GM18508 (cell line): ENCODE measurements around the gene HMGN4.

Source experiments
- ATAC-seq: cut with Tn5 transposase; IDR thresholded peaks from one replicate; pipeline ENCODE4 v1.9.1; 2021; ENCODE audit warnings: moderate number of reproducible peaks; ENCODE audit not compliant: insufficient read depth, unreplicated experiment

HMGN4 gene

DNA sequence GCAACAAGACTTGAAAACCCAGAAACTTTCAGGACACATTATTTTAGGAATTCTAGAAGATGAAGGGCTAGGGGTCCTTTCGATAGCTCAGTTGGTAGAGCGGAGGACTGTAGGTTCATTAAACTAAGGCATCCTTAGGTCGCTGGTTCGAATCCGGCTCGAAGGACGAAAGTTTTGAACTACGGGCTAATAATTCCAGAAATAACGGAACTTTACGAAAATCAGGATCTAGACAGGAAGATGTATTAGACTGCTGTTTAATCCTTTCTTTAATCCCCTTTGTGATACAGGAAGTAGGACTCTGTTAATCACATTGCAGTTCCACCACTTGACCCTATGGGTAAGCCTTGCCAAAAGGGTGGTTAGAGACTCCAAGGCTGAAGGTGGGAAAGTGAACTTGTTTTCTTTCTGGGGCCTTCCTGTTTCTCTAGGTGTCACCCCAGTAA lies 37.4 kb downstream of the HMGN4 start:
- no peak for ATAC-seq

DNA sequence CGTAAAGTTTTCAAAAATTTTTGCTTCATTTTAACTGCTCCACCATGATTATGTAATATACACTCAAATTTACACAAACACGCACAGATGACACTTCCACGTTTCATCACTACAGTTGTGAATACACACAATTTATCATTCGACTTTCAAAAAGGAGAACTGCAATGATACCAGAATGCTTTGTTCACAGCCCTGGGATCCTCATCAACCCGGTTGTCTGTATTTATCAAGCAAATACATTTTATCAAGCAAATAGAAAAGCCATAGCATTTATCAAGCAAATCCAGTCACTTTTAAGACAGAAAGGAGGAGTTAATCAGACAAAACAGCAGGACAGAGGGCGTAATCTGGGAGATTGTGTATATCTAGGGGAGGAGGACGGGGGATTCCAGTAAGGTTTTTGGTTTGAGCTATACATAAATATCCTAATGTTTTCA lies 38.3 kb downstream of the HMGN4 start:
- ATAC-seq = no peak

DNA sequence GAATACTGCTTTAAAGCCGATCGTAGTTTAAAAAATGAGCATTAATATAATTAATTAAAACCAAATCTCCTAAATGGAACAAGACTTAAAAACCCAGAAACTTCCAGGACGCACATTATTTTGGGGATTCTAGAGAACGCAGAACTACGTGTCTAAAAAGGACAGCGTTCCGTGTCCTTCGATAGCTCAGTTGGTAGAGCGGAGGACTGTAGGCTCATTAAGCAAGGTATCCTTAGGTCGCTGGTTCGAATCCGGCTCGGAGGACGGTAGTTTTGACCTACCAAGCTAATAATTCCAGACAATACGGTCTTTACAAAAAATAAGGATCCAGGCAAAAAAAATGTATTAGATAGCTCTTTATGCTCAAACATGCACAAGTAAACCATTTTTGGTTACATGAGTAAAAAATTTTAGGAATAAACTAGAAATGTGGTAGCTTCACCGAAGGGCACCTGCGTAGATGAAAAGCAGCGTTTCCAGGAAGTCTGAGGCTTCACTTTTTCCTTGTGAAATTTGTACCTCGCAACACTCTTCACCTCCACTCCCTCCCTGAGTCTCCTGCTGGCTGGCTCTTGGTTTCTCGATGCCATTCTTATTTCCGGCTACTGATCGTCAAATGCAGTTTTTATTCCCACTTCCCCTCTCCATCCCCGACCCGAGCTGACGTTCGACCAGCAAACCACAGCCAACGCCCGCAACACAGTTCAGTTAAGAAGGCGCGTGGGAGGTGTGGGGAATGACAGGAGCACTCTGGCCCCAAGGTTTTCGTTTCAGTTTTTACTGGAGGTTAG lies 39.0 kb downstream of the HMGN4 start:
- ATAC-seq = no peak

DNA sequence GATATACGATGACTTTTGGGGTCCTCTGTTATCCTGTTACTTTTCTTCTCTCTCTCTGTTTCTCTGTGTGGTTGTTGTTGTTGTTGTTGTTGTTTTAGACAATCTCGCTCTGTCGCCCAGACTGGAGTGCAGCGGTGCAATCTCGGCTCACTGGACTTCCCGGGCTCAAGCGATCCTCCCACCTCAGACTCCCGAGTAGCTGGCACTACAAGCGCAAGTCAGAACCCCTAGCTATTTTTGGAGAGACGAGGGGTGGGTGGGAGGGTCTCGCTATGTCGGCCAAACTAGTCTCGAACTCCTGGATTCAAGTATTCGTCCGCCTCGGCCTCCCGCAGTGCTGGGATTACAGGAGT lies 39.5 kb downstream of the HMGN4 start:
- no peak for ATAC-seq

DNA sequence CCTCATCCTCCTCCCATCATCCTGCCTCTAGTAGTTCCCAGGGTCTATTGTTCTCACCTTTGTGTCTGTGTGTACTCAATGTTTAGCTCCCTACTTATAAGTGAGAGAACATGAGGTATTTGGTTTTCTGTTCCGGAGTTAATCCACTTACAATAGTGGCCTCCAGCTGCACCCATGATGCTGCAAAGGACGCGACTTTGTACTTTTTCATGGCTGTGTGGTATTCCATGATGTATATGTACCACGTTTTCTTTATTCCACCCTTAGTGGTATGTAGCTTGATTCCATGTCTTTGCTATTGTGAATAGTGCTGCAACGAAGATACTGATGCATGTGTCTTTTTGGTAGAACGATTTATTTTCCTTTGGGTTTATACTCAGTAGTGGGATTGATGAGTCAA lies 40.1 kb downstream of the HMGN4 start:
- ATAC-seq = no peak

DNA sequence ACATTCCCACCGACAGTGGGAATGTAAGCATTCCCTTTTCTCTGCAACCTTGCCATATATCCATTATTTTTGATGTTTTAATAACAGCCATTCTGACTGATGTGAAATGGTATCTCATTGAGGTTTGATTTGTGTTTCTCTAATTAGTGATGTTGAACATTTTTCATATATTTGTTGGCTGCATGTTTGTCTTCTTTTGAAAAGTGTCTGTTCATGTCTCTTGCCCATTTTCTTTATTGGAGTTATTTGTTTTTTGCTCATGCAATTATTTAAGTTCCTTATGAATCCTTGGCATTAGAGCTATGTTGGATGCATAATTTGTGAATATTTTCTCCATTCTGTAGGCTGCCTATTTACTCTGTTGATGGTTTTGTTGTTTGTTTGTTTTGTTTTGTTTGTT lies 40.6 kb downstream of the HMGN4 start:
- no peak for ATAC-seq

DNA sequence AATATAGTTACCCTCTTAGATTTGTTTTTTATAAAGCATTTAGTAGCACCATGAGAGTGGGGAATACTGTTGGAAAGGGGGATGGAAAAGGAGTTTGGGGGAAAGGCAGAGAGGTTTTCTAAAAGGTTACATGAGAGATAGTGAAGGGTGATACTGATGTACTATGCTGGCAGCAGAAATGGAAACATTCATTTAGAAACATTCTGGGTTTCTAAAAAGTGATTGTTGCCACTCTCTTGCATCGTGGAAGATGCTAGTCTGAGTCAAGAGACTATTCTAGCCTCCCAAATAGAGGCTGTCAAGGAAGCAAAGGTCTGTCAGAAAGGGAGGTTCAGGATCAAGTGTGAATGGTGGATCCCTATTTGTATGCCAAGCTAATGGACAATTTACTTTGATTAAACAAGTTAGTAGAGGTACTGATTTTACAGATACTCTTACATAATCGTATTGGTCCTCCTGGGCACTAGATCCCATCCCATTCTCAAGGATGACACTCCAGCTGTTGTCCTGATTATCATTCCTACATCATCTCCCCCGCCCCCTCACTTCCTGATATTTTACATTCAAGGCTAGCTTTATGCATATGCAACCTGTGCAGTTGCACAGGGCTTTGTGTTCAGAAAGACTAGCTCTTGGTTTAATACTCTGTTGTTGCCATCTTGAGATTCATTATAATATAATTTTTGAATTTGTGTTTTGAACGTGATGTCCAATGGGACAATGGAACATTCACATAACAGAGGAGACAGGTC lies 43.2 kb downstream of the HMGN4 start:
- no peak for ATAC-seq

DNA sequence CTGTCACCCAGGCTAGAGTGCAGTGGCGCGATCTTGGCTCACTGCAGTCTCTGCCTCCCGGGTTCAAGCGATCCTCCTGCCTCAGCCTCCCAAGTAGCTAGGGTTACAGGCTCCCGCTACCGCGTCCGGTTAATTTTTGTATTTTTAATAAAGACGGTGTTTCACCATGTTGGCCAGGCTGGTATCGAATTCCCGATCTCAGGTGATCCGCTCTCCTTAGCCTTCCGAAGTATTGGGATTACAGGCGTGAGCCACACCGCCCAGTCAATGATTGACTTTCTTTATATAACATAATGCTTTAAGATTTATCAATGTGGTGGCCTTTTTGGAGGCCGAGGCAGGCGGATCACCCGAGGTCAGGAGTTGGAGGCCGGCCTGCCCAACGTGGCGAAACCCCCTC lies 50.8 kb downstream of the HMGN4 start:
- no peak for ATAC-seq

DNA sequence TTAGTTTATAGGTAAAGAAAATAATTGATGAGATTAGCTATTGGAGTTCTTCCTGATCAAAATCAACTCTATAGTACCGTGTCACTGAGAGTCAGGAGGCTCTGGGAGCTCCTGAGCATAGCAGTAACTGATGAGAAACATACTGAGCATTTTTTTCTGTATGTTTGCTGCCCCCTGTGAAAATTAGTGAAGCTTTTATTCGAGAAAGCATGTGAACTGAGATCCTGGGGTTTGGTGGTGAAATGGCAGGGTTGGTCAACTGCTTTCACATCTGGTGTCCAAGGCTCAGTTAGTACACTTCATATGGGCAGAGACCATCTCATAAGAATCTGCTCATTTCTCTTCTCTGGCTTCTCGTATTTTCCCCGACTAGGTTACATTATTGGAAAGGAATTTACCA lies 54.5 kb downstream of the HMGN4 start:
- ATAC-seq = no peak

DNA sequence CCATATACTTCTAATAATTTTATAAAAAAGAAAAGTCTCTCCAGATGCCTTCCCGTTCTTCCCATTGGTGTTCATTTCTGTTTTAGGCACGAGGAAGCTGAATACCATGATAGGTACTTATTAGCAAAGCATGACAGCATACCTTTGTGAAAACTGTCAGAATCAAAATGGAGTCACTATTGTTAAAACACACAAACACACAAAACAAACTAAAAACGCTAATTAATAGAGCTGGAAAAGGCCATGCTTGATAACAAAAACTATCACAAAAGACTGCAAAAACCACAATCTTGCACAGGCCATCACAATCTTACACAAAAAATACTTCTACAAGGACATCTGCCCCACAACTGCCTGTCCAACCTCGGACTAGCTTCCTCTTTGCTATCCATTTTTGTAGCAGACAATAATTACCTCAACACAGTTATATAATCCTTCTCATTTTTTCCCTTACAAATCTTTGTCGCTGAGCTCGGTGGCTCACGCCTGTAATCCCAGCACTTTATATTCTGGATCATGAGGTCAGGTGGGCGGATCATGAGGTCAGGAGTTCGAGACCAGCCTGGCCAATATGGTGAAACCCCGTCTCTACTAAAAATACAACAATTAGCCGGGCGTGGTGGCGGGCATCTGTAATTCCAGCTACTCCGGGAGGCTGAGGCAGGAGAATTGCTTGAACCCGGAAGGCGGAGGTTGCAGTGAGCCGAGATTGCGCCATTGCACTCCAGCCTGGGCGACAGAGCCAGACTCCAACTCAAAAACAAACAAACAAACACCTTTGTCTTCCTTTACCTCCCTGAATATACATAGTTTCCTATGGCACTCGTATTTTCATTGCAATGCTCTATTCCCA lies 55.3 kb downstream of the HMGN4 start:
- ATAC-seq = no peak

DNA sequence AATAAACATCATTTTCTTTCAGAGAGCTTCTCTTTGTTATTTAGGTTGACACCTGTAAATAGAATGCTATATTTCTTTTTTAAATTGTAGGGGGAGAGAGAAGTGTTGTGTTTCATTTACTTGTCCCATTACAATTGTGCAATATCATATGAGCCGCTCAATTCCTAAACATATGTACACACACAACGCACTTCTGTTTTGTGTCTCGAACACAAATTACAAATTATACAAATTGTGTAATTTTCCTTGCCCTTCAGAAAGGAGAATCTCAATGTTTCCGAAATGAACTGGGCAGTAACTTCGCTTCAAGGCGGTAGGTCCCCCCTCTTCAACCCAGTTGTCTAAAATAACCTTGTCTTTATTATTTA lies 55.9 kb downstream of the HMGN4 start:
- ATAC-seq = no peak

DNA sequence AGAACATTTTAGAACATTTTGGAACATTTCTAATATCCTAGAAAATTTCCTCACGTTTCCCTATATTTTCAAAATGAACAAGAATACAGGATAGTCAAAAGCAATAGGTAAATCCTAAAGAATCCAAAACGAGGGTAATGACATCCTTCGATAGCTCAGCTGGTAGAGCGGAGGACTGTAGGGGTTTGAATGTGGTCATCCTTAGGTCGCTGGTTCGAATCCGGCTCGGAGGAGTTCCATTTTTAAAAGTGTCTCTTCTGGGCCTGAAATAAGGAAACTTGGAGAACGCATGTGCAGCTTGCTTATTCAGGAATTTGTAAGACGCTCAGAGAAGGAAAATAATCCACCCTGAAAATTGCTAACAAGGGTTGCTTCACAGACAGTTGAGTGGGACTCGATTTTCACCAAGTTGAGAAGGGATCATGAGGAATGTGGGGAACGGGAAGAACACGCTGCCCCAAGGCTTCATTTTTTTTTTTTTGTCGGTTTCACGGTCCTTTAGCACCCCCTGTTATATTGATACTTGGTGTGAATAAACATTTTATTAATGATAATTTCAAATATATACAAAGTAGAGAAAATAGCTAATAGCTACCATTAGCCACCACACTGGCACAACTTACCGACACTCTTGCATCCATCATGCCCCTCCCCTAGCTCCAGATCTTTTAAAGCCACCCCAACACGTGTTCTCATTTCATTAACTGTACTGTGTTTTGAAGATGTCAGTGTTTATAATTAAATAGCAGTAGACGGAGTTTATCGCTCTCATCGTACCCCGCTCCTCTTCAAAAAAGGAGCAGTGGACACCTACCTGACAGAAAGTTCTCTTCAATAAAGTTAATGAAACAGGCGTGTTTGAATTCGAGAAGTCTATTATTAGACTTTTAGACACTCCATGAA lies 56.8 kb downstream of the HMGN4 start:
- no peak for ATAC-seq

DNA sequence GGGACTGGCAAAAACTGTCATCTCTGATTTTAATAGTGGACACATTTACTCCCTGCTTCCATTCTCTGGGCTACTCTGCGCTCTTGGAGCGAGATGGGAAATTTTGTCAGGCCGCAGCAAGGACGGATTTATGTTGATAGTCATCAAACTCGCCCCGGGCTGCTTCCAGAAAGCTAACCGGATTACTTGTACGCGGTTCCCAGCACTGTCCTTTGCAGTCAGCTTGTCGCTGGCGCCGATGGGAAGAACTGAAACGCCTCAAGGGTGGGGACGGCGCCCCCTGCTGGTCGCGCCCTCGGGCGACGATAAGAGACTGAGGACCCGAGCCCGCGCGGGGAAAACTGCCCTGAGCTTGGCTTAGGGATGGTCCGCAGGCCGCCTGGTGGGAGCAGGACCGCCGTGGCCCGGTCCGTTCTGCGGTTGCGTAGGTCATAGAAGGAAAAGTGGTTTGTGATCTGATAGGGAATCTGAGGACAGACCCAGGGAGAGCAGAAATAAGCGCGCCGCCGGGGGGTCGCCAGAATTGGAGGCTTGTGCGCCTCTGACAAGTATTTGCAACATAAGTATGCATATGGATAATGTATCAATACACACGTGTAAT lies 57.6 kb downstream of the HMGN4 start:
- no peak for ATAC-seq
